Tibial nerve (tissue), 4 donors: ENCODE data around the gene UAP1.

Source experiments
- EP300 ChIP-seq, 2 donors: sonication (generic); formaldehyde crosslinking; IDR thresholded peaks; one replicate each; pipeline ENCODE4 v1.6.1; 2017; ENCODE audit warnings: antibody characterized with exemption in 2 of 2, mild to moderate bottlenecking in 1 of 2
- POLR2A ChIP-seq, 2 donors: fragments of 450-650 bp; IDR thresholded peaks; one replicate each; pipeline ENCODE4 v1.6.1; 2017; ENCODE audit warnings: antibody characterized with exemption in 2 of 2, mild to moderate bottlenecking in 2 of 2, moderate library complexity in 2 of 2
- TF ChIP-seq, protein P1 (sequence below), 5 experiments: fragments of 200-600 bp in 3 of 5; fragments of 450-650 bp in 2 of 5; sonication (generic) in 3 of 5; IDR thresholded peaks; one replicate each; pipeline ENCODE4 v1.5.1; 2016 to 2019; ENCODE audit warnings: antibody characterized with exemption in 5 of 5, mild to moderate bottlenecking in 3 of 5, moderate library complexity in 2 of 5

DNA sequence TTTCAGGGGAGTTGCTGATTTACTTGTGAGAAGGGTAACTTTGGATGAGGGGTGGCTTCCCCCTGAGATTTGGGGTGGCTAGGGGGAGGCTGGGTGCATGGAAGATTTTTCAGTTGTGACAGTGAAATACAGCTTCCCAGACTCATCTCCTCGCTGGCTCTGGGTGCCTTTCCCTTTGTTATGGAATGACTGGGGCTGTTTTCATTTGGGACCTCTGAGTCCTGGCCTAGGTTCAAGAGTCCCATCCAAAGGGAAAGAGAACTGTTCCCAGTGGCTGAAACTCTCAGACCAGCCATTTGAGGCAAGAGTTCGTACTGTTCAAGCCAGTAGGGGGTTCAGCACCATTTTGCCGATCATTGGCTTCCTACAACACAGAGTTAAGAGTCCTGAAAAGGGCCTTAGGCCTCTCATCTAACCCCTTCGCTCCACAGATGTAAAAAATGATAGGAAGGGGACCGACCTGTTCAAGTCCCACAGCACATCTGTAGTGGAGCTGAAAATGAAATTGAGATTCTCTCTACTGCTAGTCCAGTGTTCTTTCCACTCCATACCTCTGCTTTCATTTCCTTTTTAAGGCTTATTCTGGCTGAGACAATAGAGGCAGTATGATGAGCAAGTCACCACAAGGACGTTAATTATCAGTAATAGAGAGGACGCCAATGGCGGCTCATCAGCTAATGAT is 71.7 kb downstream of the UAP1 start:
- TF ChIP-seq, protein P1, sequence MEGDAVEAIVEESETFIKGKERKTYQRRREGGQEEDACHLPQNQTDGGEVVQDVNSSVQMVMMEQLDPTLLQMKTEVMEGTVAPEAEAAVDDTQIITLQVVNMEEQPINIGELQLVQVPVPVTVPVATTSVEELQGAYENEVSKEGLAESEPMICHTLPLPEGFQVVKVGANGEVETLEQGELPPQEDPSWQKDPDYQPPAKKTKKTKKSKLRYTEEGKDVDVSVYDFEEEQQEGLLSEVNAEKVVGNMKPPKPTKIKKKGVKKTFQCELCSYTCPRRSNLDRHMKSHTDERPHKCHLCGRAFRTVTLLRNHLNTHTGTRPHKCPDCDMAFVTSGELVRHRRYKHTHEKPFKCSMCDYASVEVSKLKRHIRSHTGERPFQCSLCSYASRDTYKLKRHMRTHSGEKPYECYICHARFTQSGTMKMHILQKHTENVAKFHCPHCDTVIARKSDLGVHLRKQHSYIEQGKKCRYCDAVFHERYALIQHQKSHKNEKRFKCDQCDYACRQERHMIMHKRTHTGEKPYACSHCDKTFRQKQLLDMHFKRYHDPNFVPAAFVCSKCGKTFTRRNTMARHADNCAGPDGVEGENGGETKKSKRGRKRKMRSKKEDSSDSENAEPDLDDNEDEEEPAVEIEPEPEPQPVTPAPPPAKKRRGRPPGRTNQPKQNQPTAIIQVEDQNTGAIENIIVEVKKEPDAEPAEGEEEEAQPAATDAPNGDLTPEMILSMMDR (IDR thresholded peaks at IDR 0.05), result no peak
- TF ChIP-seq POLR2A (IDR thresholded peaks at IDR 0.05) (no peak), EP300 (IDR thresholded peaks at IDR 0.05) (no peak)
